Trophoblast cell (in vitro differentiated cells and primary cell): ENCODE results near the gene SOCS3.

Experiments
- DNase-seq, 2 donors: peaks; one replicate each; pipeline ENCODE4 v3.0.0-alpha.2; 2016
- H2AFZ ChIP-seq: 2 replicates; pipeline ENCODE4 v1.6.1; 2013; ENCODE audit warnings: low read length, moderate library complexity, mild to moderate bottlenecking; ENCODE audit not compliant: insufficient read depth, poor library complexity
- H2AK5ac ChIP-seq: 2 replicates; pipeline ENCODE4 v1.6.1; 2013; ENCODE audit warnings: mild to moderate bottlenecking, low read length
- H2BK120ac ChIP-seq: 2 replicates; pipeline ENCODE4 v1.6.1; 2013; ENCODE audit warnings: low read length, mild to moderate bottlenecking, moderate library complexity; ENCODE audit not compliant: insufficient read depth, poor library complexity
- H2BK12ac ChIP-seq: 2 replicates; pipeline ENCODE4 v1.6.1; 2013; ENCODE audit warnings: mild to moderate bottlenecking, low read length, moderate library complexity
- H2BK5ac ChIP-seq: 2 replicates; pipeline ENCODE4 v1.6.1; 2013; ENCODE audit warnings: low read length, low read depth, moderate library complexity, mild to moderate bottlenecking; ENCODE audit not compliant: poor library complexity
- H3K14ac ChIP-seq: 2 replicates; pipeline ENCODE4 v1.6.1; 2013; ENCODE audit warnings: mild to moderate bottlenecking, low read length
- H3K18ac ChIP-seq: 2 replicates; pipeline ENCODE4 v1.6.1; 2013; ENCODE audit warnings: mild to moderate bottlenecking, low read length
- H3K23ac ChIP-seq: 2 replicates; pipeline ENCODE4 v1.6.1; 2013; ENCODE audit warnings: low read length
- H3K27ac ChIP-seq: 2 replicates; pipeline ENCODE4 v1.5.1; 2013; ENCODE audit warnings: low read depth, mild to moderate bottlenecking, inconsistent platforms, low read length, moderate library complexity
- H3K27me3 ChIP-seq: 2 replicates; pipeline ENCODE4 v1.6.1; 2013; ENCODE audit warnings: inconsistent platforms, mild to moderate bottlenecking, low read length, moderate library complexity; ENCODE audit not compliant: insufficient read depth
- H3K36me3 ChIP-seq, 2 experiments: 1 replicate in 1 of 2; 2 replicates in 1 of 2; pipeline ENCODE4 v1.6.1; 2013; ENCODE audit warnings: low read length in 2 of 2, mild to moderate bottlenecking in 2 of 2, moderate library complexity in 1 of 2; ENCODE audit not compliant: insufficient read depth in 2 of 2, control insufficient read depth in 1 of 2
- H3K4ac ChIP-seq: 2 replicates; pipeline ENCODE4 v1.6.1; 2013; ENCODE audit warnings: low read depth, mild to moderate bottlenecking, low read length, moderate library complexity
- H3K4me1 ChIP-seq, 2 experiments: 1 replicate in 1 of 2; 2 replicates in 1 of 2; pipeline ENCODE4 v1.6.1; 2013; ENCODE audit warnings: low read length in 2 of 2, mild to moderate bottlenecking in 2 of 2, moderate library complexity in 1 of 2; ENCODE audit not compliant: insufficient read depth in 2 of 2, control insufficient read depth in 1 of 2
- H3K4me2 ChIP-seq: 2 replicates; pipeline ENCODE4 v1.6.1; 2013; ENCODE audit warnings: inconsistent platforms, mild to moderate bottlenecking, low read length, moderate library complexity
- H3K4me3 ChIP-seq: 2 replicates; pipeline ENCODE4 v1.5.1; 2013; ENCODE audit warnings: mild to moderate bottlenecking, low read depth, low read length, inconsistent platforms
- H3K79me1 ChIP-seq: one replicate; pipeline ENCODE4 v1.6.1; 2013; ENCODE audit warnings: low read length
- H3K79me2 ChIP-seq: 2 replicates; pipeline ENCODE4 v1.6.1; 2013; ENCODE audit warnings: low read length, mild to moderate bottlenecking; ENCODE audit not compliant: control insufficient read depth, insufficient read depth, poor library complexity
- H3K9ac ChIP-seq: 2 replicates; pipeline ENCODE4 v1.6.1; 2013; ENCODE audit warnings: mild to moderate bottlenecking, low read length
- H3K9me3 ChIP-seq: 2 replicates; pipeline ENCODE4 v1.6.1; 2013; ENCODE audit warnings: low read depth, mild to moderate bottlenecking, control low read depth, inconsistent platforms, low read length; ENCODE audit not compliant: insufficient read depth
- H4K12ac ChIP-seq: 2 replicates; pipeline ENCODE4 v1.6.1; 2013; ENCODE audit warnings: low read depth, mild to moderate bottlenecking, low read length, moderate library complexity
- H4K8ac ChIP-seq: 2 replicates; pipeline ENCODE4 v1.6.1; 2013; ENCODE audit warnings: low read depth, mild to moderate bottlenecking, low read length, moderate library complexity
- H4K91ac ChIP-seq: one replicate; pipeline ENCODE4 v1.6.1; 2013; ENCODE audit warnings: low read depth, mild to moderate bottlenecking, low read length, moderate library complexity
- WGBS: extraction: QIAGEN DNeasy Blood & Tissue Kit; methylation state at CpG from one replicate; pipeline ENCODE4 v1.1.7; 2013; ENCODE audit warnings: missing lambda C conversion rate; ENCODE audit not compliant: insufficient read length, insufficient coverage; ENCODE audit errors: extremely low coverage; 5-methylcytosine and 5-hydroxymethylcytosine counted together

The SOCS3 gene

GRCh38 chr17:78391051-78391431 is 31.2 kb upstream of the SOCS3 start:
- no peak overlapping the region for H3K4me3 ChIP-seq

DNA sequence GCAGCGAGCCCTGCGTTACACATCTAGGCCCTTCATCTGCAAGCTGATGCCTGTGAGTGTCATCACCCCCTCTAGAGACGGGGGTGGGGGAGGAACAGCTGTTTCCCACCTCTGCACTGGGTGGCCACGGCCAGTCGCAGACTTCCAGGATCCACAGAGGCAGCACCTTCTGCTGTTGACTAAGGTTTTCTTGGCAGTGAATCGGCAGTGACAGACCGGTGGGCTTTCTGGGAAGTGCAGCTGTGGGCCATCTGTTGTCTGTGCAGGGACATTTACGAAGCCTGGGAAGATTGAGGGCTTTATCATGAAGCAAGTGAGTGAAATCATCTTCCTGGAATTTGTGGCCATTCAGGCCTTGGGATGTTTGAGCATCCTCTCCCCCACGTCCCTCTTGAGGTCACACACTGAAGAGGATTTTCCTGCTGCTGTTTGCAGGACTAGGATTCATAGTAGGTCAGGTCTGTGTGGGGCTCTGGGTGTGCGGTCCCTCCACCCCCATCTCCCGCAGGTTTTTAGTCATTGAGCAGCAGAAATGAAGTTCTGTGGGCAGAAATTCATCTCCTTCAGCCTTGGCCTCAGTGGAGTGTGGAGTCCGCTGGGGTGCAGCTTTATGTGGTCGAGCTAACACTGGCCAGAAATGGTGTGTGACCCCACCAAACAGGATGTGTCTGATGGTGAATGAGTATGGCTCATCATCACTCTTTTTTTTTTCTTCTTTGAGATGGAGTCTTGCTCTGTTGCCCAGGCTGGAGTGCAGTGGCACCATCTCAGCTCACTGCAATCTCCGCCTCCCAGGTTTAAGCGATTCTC is 30.6 kb upstream of the SOCS3 start:
- Histone ChIP-seq H3K23ac (no peak overlapping the region), H4K91ac (peak overlapping the region; percentile 40), H3K4me2 (no peak overlapping the region), H3K36me3 (peaks cover 6 to 11% of the 10 kb centered on the region in 2 experiments), H3K18ac (no peak overlapping the region), H3K4me3 (no peak overlapping the region), H2BK12ac (no peak overlapping the region), H4K12ac (no peak overlapping the region), H2BK5ac (peak overlapping the region; percentile 11), H2AK5ac (no peak overlapping the region), H3K79me1 (peaks cover 20% of the 10 kb centered on the region), H3K27me3 (no peaks in the 10 kb centered on the region), H3K14ac (no peak overlapping the region), H3K4me1 (peaks cover 30 to 51% of the 10 kb centered on the region in 2 experiments), H2BK120ac (peak overlapping the region; percentile 0), H3K27ac (no peak overlapping the region), H4K8ac (no peak overlapping the region), H3K79me2 (peaks cover 39% of the 10 kb centered on the region), H3K9ac (no peak overlapping the region), H3K4ac (peak overlapping the region; percentile 1), H2AFZ (no peak overlapping the region), H3K9me3 (no peaks in the 10 kb centered on the region)
- peak in 1 of 2 donors; percentile 48 for DNase-seq
- whole genome bisulfite sequencing = no CpG with 5 or more reads among the region's 15 CpGs

More at GRCh38 chr17:78391051-78391431, 31.2 kb upstream of the SOCS3 start:
- H2AK5ac ChIP-seq = peak overlapping the region; percentile 92
- H3K79me2 ChIP-seq = peaks cover 36% of the 10 kb centered on the region
- H4K8ac ChIP-seq = peak overlapping the region; percentile 58
- peak overlapping the region; percentile 84 for H3K4ac ChIP-seq
- peak overlapping the region; percentile 81 for H2BK120ac ChIP-seq
- no peak overlapping the region for H3K4me2 ChIP-seq
- H2BK12ac ChIP-seq = peak overlapping the region; percentile 80
- H3K36me3 ChIP-seq = peaks cover 11% of the 10 kb centered on the region in 2 experiments
- H3K27ac ChIP-seq = peak overlapping the region; percentile 84
- no peak overlapping the region for H3K23ac ChIP-seq
- no peaks in the 10 kb centered on the region for H3K27me3 ChIP-seq
- no peak overlapping the region for H4K12ac ChIP-seq
- H4K91ac ChIP-seq = peak overlapping the region; percentile 81
- peak overlapping the region; percentile 25 for H3K18ac ChIP-seq
- H3K4me1 ChIP-seq = peaks cover 26 to 48% of the 10 kb centered on the region in 2 experiments
- no peaks in the 10 kb centered on the region for H3K9me3 ChIP-seq
- H3K79me1 ChIP-seq = peaks cover 20% of the 10 kb centered on the region
- no CpG with 5 or more reads among the region's 11 CpGs for WGBS
- peak overlapping the region; percentile 49 for H3K14ac ChIP-seq
- H2BK5ac ChIP-seq = peak overlapping the region; percentile 46
- DNase-seq = no peak
- no peak overlapping the region for H2AFZ ChIP-seq
- no peak overlapping the region for H3K9ac ChIP-seq

DNA sequence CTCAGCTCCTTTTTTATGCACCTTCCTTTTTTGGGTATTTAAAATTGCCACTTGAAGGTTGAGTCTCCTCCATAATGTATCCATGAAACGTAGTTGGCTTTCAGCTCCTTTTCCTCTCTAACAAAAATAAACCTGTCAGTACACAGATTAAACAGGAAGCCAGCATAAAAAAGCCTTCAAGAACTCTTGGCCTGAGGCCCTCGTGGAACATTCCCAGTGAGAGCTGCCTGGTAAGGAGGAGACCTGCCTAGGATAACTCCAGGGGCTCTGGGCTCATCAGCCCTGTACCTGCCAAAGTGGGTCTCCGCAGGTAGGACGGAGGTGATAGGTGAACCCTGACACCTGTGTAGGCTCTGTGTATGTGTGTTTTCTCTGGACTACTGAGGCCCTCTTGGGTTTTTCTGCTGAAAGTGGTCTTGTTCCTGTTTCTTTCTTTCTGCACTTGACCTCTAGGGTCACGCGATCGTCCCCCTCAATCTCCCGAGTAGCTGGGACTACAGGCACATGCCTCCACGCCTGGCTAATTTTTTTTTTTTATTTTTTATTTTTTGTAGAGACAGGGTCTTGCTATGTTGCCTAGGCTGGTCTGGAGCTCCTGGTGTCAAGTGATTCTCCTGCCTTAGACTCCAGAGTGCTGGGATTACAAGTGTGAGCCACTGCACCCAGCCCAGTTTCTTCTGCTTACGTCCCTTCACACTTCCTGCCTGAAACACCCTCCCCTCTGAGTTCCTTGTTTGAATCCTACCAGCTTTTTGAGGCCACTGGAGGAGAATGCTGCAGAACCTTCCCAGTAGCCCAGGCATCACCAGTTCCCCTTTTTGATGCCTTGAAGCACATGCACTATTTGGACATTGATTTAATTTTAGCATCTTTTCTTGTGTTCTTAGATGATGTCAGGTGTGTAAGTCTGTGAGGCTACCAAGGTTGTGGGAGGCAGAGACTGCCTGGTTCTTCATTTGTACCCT is 28.4 kb upstream of the SOCS3 start:
- Histone ChIP-seq H3K4me2 (no peak overlapping the region), H2BK120ac (no peak overlapping the region), H4K91ac (no peak overlapping the region), H3K4me1 (peaks cover 21 to 43% of the 10 kb centered on the region in 2 experiments), H3K9ac (no peak overlapping the region), H4K12ac (no peak overlapping the region), H2AK5ac (no peak overlapping the region), H3K9me3 (no peaks in the 10 kb centered on the region), H3K4me3 (no peak overlapping the region), H3K14ac (no peak overlapping the region), H3K27me3 (no peaks in the 10 kb centered on the region), H4K8ac (no peak overlapping the region), H3K36me3 (peaks cover 0 to 4% of the 10 kb centered on the region in 2 experiments), H3K79me2 (peaks cover 39% of the 10 kb centered on the region), H2BK5ac (no peak overlapping the region), H3K4ac (peak overlapping the region; percentile 77), H3K23ac (no peak overlapping the region), H3K79me1 (peaks cover 15% of the 10 kb centered on the region), H3K27ac (no peak overlapping the region), H2AFZ (no peak overlapping the region), H3K18ac (no peak overlapping the region), H2BK12ac (no peak overlapping the region)
- WGBS = no CpG with 5 or more reads among the region's 10 CpGs
- DNase-seq = peak in 1 of 2 donors; percentile 25

- no peak overlapping the region for H2AFZ ChIP-seq
- no peak overlapping the region for H4K91ac ChIP-seq
- peak overlapping the region; percentile 38 for H2BK5ac ChIP-seq
- H3K9me3 ChIP-seq = no peaks in the 10 kb centered on the region
- no peak overlapping the region for H3K4me2 ChIP-seq
- H4K12ac ChIP-seq = no peak overlapping the region
- H3K18ac ChIP-seq = no peak overlapping the region
- WGBS = no CpG with 5 or more reads among the region's 23 CpGs
- peaks cover 9 to 30% of the 10 kb centered on the region in 2 experiments for H3K4me1 ChIP-seq
- H2BK12ac ChIP-seq = no peak overlapping the region
- H3K14ac ChIP-seq = no peak overlapping the region
- no peak overlapping the region for H3K23ac ChIP-seq
- peak overlapping the region; percentile 44 for H3K4ac ChIP-seq
- no peak overlapping the region for H3K9ac ChIP-seq
- no peak overlapping the region for H4K8ac ChIP-seq
- no peak overlapping the region for H2AK5ac ChIP-seq
- peaks cover 41% of the 10 kb centered on the region for H3K79me2 ChIP-seq
- no peak overlapping the region for H2BK120ac ChIP-seq
- no peaks in the 10 kb centered on the region for H3K79me1 ChIP-seq
- no peak for DNase-seq
- no peak overlapping the region for H3K4me3 ChIP-seq
- peaks cover 0 to 2% of the 10 kb centered on the region in 2 experiments for H3K36me3 ChIP-seq
- no peak overlapping the region for H3K27ac ChIP-seq
- no peaks in the 10 kb centered on the region for H3K27me3 ChIP-seq
These were observed 24.8 kb upstream of the SOCS3 start for GRCh38 chr17:78384479-78385175.
